GM23248 (cell line): Measurements from ENCODE around the gene ZNF462.

Experiments used
- EZH2 ChIP-seq: fragments of 200-600 bp; sonication (generic); IDR thresholded peaks from 2 replicates; pipeline ENCODE4 v1.6.1; 2018; ENCODE audit warnings: antibody characterized with exemption, mild to moderate bottlenecking; ENCODE audit not compliant: insufficient read depth, poor library complexity, severe bottlenecking
- EZH2phosphoT487 ChIP-seq: fragments of 200-600 bp; sonication (generic); IDR thresholded peaks from 2 replicates; pipeline ENCODE4 v1.6.1; 2018; ENCODE audit warnings: antibody characterized with exemption, moderate library complexity, mild to moderate bottlenecking, low read depth; ENCODE audit not compliant: insufficient read depth

- TF ChIP-seq EZH2phosphoT487 (no peak), EZH2 (no peak)
Observed at GRCh38 chr9:106883030-106883429, 20.1 kb downstream of the ZNF462 start.
